ENCODE results near the gene PLEKHA7. TPM values are rescaled to one million over a fixed set of nuclear protein-coding genes. Genes with fewer than 3 reads are reported as not detected.
"Not testable (repeated sequence)": the region's sequence is repeated elsewhere in the genome, so short reads cannot be mapped to it uniquely, and the experiment has no call there.

PLEKHA7 gene
- 6.4 and 22.2 TPM in 2 replicates for total RNA-seq

GRCh38 chr11:17014321-17014832 is at the start of gene PLEKHA7:
Gene PLEKHA7, minus strand, starts transcription at chr11:17014414. Its CDS starts 13 bp downstream, at chr11:17014401.
- DNase-seq (ENCODE audit: low read depth): no peak

- peak; percentile 28 for DNase-seq (ENCODE audit: low read depth)
Observed at GRCh38 chr11:17063171-17064002, 49.2 kb upstream of the PLEKHA7 start.

GRCh38 chr11:17051146-17051545 is 36.9 kb upstream of the PLEKHA7 start:
- DNase-seq (ENCODE audit: low read depth): not testable (repeated sequence)

- DNase-seq (ENCODE audit: low read depth): peak; percentile 90
Observed at GRCh38 chr11:17048491-17048890, 34.3 kb upstream of the PLEKHA7 start.

- DNase-seq (ENCODE audit: low read depth): no peak
Observed at GRCh38 chr11:17046690-17047089, 32.5 kb upstream of the PLEKHA7 start.

GRCh38 chr11:17036666-17037658 is 22.7 kb upstream of the PLEKHA7 start:
- DNase-seq (ENCODE audit: low read depth): no peak

GRCh38 chr11:17034027-17034426 is 19.8 kb upstream of the PLEKHA7 start:
- DNase-seq (ENCODE audit: low read depth): not testable (repeated sequence)

- DNase-seq (ENCODE audit: low read depth): no peak
Observed at GRCh38 chr11:17026487-17027082, 12.4 kb upstream of the PLEKHA7 start.

GRCh38 chr11:17024924-17025323 is 10.7 kb upstream of the PLEKHA7 start:
- DNase-seq (ENCODE audit: low read depth): no peak

- no peak for DNase-seq (ENCODE audit: low read depth)
Observed at GRCh38 chr11:17021511-17021910, 7.3 kb upstream of the PLEKHA7 start.

- peak; percentile 44 for DNase-seq (ENCODE audit: low read depth)
Observed at GRCh38 chr11:17020831-17021230, 6.6 kb upstream of the PLEKHA7 start.

- DNase-seq (ENCODE audit: low read depth): no peak
Observed at GRCh38 chr11:17019232-17019631, 5.0 kb upstream of the PLEKHA7 start.

- no peak for DNase-seq (ENCODE audit: low read depth)
Observed at GRCh38 chr11:17015627-17016126, 1.5 kb upstream of the PLEKHA7 start.

- peak; percentile 79 for DNase-seq (ENCODE audit: low read depth)
Observed at GRCh38 chr11:17014833-17015626, 816 bp upstream of the PLEKHA7 start.

- no peak for DNase-seq (ENCODE audit: low read depth)
Observed at GRCh38 chr11:17013548-17014320, 480 bp downstream of the PLEKHA7 start.

- DNase-seq (ENCODE audit: low read depth): peak; percentile 97
Observed at GRCh38 chr11:17012712-17013547, 1.3 kb downstream of the PLEKHA7 start.

- peak; percentile 26 for DNase-seq (ENCODE audit: low read depth)
Observed at GRCh38 chr11:17012179-17012578, 2.0 kb downstream of the PLEKHA7 start.

- DNase-seq (ENCODE audit: low read depth): no peak
Observed at GRCh38 chr11:17010851-17011420, 3.3 kb downstream of the PLEKHA7 start.

GRCh38 chr11:17008099-17008498 is 6.1 kb downstream of the PLEKHA7 start:
- DNase-seq (ENCODE audit: low read depth): no peak

Measured in renal cortical epithelial cell (primary cell).